Type B pancreatic cell (in vitro differentiated cells): Measurements from ENCODE around the gene DGKQ. TPM values are rescaled to one million over a fixed set of nuclear protein-coding genes. Genes with fewer than 3 reads are reported as not detected.

Experiments used
- DNase-seq: peaks from one replicate; pipeline ENCODE4 v3.0.0; 2021; ENCODE audit warnings: mixed read lengths; ENCODE audit not compliant: unreplicated experiment; ENCODE audit errors: extremely low spot score
- H3K27ac Mint-ChIP-seq: 2 replicates; pipeline ENCODE4 v1.8.0; 2021; ENCODE audit warnings: mild to moderate bottlenecking, mixed read lengths
- H3K27me3 Mint-ChIP-seq: 2 replicates; pipeline ENCODE4 v1.8.0; 2021; ENCODE audit warnings: mixed read lengths
- H3K36me3 Mint-ChIP-seq: 2 replicates; pipeline ENCODE4 v1.8.0; 2021; ENCODE audit warnings: mixed read lengths
- H3K4me1 Mint-ChIP-seq: one replicate; pipeline ENCODE4 v1.8.0; 2021; ENCODE audit warnings: mixed read lengths; ENCODE audit not compliant: unreplicated experiment
- H3K4me3 Mint-ChIP-seq: 2 replicates; pipeline ENCODE4 v1.8.0; 2021; ENCODE audit warnings: mild to moderate bottlenecking, mixed read lengths
- H3K9me3 Mint-ChIP-seq: 2 replicates; pipeline ENCODE4 v1.8.0; 2021; ENCODE audit warnings: mixed read lengths
- CTCF ChIP-seq: fragments of 200-600 bp; sonication (generic); conservative IDR thresholded peaks from 2 replicates; pipeline ENCODE4 v1.5.0; 2021; ENCODE audit warnings: antibody characterized with exemption, mild to moderate bottlenecking
- total RNA-seq: library from RNA; stranded (reverse); gene quantifications from 2 replicates; pipeline ENCODE4 v1.2.1, GENCODE V29; 2021; ENCODE audit warnings: low replicate concordance

The DGKQ gene
- total RNA-seq, 1 donor from 2014 or later: 17.0 TPM

- H3K9me3 Mint-ChIP-seq: no peaks in the 10 kb centered on the region
- no peak overlapping the region for H3K4me3 Mint-ChIP-seq
- no peak for TF ChIP-seq CTCF
- no peak for DNase-seq
- H3K27ac Mint-ChIP-seq: no peak overlapping the region
- peaks cover 5% of the 10 kb centered on the region for H3K4me1 Mint-ChIP-seq
- no peaks in the 10 kb centered on the region for H3K27me3 Mint-ChIP-seq
- H3K36me3 Mint-ChIP-seq: no peaks in the 10 kb centered on the region
These were observed 15.7 kb upstream of the DGKQ start for GRCh38 chr4:988726-989721.

DNA sequence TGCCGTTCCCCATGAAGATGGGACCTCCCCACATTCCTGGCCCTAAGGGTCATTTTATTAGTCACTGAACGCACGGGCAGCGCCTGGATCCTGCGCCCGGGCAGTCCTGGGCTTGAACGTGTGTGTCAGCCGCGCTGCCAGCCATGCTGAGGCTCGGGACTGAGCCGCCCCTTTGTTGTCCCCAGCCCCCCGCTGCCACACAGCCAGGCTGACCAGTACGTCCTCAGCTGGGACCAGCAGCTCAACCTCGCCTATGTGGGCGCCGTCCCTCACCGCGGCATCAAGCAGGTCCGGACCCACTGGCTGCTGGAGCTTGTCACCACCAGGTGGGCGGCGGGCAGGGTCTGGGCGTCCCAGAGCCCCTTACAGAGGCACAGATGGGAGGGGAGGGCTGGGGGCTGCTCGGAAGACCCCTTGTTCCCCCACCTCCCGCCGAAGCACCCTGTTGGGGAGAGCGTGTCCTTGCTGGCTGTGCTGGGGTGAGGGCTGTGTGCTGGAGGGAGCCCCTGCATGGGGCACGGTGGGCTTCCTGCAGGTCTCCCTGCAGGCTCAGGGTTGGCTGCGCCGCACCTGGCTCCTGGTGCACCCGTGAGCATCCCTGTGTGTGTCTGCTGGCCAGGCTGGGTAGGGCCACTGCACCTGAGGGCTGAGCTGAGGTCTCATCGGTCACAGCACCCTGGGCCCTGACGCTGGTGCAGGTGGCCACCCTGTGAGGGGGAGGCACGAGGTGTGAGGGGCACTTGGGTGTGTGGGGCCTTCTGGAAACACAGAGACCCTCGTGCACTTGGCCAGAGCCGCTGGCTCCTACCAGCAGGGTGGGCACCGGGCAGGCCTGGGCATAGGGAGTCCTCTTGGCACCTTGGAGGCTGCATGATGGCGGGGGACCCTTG, 14.5 kb upstream of the DGKQ start:
- Mint-ChIP-seq H3K27ac (peak overlapping the region; percentile 55), H3K4me3 (peak overlapping the region; percentile 84), H3K4me1 (peaks cover 10% of the 10 kb centered on the region), H3K36me3 (no peaks in the 10 kb centered on the region), H3K27me3 (no peaks in the 10 kb centered on the region), H3K9me3 (no peaks in the 10 kb centered on the region)
- DNase-seq: no peak
- no peak for TF ChIP-seq CTCF

GRCh38 chr4:986879-987623, 13.7 kb upstream of the DGKQ start, which contains the start of gene IDUA:
Gene IDUA, plus strand, starts transcription at chr4:987044. Its CDS starts 41 bp downstream, at chr4:987085.
- Mint-ChIP-seq H3K27ac (peak within 1 kb of the TSS; percentile 74), H3K9me3 (no peaks in the 10 kb centered on the region), H3K36me3 (no peaks in the 10 kb centered on the region), H3K4me1 (peaks cover 12% of the 10 kb centered on the region), H3K4me3 (peak within 1 kb of the TSS; percentile 93), H3K27me3 (no peaks in the 10 kb centered on the region)
- TF ChIP-seq CTCF: peak; percentile 69
- DNase-seq: no peak

GRCh38 chr4:986428-986878, 13.1 kb upstream of the DGKQ start:
- Mint-ChIP-seq H3K9me3 (no peaks in the 10 kb centered on the region), H3K4me1 (peaks cover 12% of the 10 kb centered on the region), H3K27me3 (no peaks in the 10 kb centered on the region), H3K27ac (peak overlapping the region; percentile 74), H3K4me3 (peak overlapping the region; percentile 93), H3K36me3 (no peaks in the 10 kb centered on the region)
- no peak for TF ChIP-seq CTCF
- no peak for DNase-seq
